Measurements from ENCODE around the gene SLC4A4.

DNA sequence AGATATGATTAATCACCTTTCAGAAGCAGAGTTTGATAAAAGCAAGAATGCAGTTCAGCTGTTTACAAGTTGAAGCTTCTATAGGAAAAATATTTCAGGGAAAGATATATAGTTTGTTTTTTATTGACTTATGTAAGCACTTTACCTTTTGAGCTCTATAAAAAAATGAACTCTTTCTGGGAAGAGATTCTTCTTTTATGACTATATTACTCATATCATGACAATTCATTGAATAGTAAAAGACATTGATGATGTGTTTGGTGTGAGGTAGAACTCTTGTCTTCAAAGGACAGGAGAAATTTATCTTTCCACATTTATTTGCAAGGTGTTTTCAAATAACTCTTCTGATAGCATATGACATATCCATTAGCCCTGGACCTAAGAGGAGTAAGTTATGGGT, 156.6 kb downstream of the SLC4A4 start:
- TF ChIP-seq CTCF (IDR thresholded peaks at IDR 0.05; ENCODE audit: low read length) (no peak), EZH2 (IDR thresholded peaks at IDR 0.05; ENCODE audit: borderline replicate concordance, low read length) (no peak)
